ENCODE measurements around the gene TNFRSF8.

The TNFRSF8 gene

GRCh38 chr1:12057940-12058687, 5.0 kb upstream of the TNFRSF8 start:
- intact Hi-C loops (cut with DNase I): no loop called here

GRCh38 chr1:12059226-12059625, 3.9 kb upstream of the TNFRSF8 start:
- intact Hi-C loops (cut with DNase I): no loop called here
- no peak for DNase-seq

More at GRCh38 chr1:12057940-12058687, 5.0 kb upstream of the TNFRSF8 start:
- DNase-seq: no peak

GRCh38 chr1:12059722-12060464, 3.2 kb upstream of the TNFRSF8 start:
- intact Hi-C loops (cut with DNase I): no loop called here
- DNase-seq: no peak

GRCh38 chr1:12060500-12060899, 2.6 kb upstream of the TNFRSF8 start:
- intact Hi-C loops (cut with DNase I): no loop called here
- no peak for DNase-seq

- intact Hi-C loops (cut with DNase I): no loop called here
- DNase-seq: peak in 1 of 10 donors; percentile 29
Measured at GRCh38 chr1:12064073-12064969, 1.2 kb downstream of the TNFRSF8 start.

GRCh38 chr1:12065872-12066271, 2.8 kb downstream of the TNFRSF8 start:
- intact Hi-C loops (cut with DNase I): no loop called here
- peak in 1 of 10 donors; percentile 7 for DNase-seq

GRCh38 chr1:12067900-12068821, 5.1 kb downstream of the TNFRSF8 start:
- intact Hi-C loops (cut with DNase I): no loop called here
- peak in 2 of 10 donors; percentile 39 to 42 for DNase-seq

- intact Hi-C loops (cut with DNase I): no loop called here
- peak in 2 of 10 donors; percentile 7 to 35 for DNase-seq
Measured at GRCh38 chr1:12069623-12070244, 6.6 kb downstream of the TNFRSF8 start.

- no peak for DNase-seq
- intact Hi-C loops (cut with DNase I): no loop called here
Measured at GRCh38 chr1:12071892-12072291, 8.8 kb downstream of the TNFRSF8 start.

GRCh38 chr1:12072741-12073140, 9.6 kb downstream of the TNFRSF8 start:
- peak in 2 of 10 donors; percentile 54 to 73 for DNase-seq
- intact Hi-C loops (cut with DNase I): no loop called here

GRCh38 chr1:12073796-12074195, 10.7 kb downstream of the TNFRSF8 start:
- DNase-seq: peak in 2 of 10 donors; percentile 54
- intact Hi-C loops (cut with DNase I): no loop called here

- peak in 1 of 10 donors; percentile 50 for DNase-seq
- intact Hi-C loops (cut with DNase I): no loop called here
Measured at GRCh38 chr1:12075195-12076114, 12.4 kb downstream of the TNFRSF8 start.

GRCh38 chr1:12076425-12077005, 13.4 kb downstream of the TNFRSF8 start:
- intact Hi-C loops (cut with DNase I): no loop called here
- DNase-seq: peak in 1 of 10 donors; percentile 27

GRCh38 chr1:12078575-12078937, 15.5 kb downstream of the TNFRSF8 start:
- DNase-seq: peak in 1 of 10 donors; percentile 41
- intact Hi-C loops (cut with DNase I): no loop called here

- intact Hi-C loops (cut with DNase I): no loop called here
- DNase-seq: peak in 1 of 10 donors; percentile 80
Measured at GRCh38 chr1:12078938-12079861, 16.1 kb downstream of the TNFRSF8 start.

- intact Hi-C loops (cut with DNase I): no loop called here
- peak in 1 of 10 donors; percentile 7 for DNase-seq
Measured at GRCh38 chr1:12080156-12080555, 17.1 kb downstream of the TNFRSF8 start.

All from posterior cingulate gyrus (tissue), 11 donors.